ENCODE results near the gene CCSER2. TPM values are rescaled to one million over a fixed set of nuclear protein-coding genes. Genes with fewer than 3 reads are reported as not detected.

CCSER2 gene
- polyA plus RNA-seq, 1 of the 3 experiments (the other 2 are of a cell fraction) = 8.5 TPM

- WGBS (ENCODE audit: low lambda C conversion rate) = 37% methylated on average over 4 of the region's 4 CpGs
- ChIA-PET CTCF (interaction anchor here (0.7 to 1.5 kb wide), 4 partner anchors 10 to 27 kb away, joined by 3 to 5 read pairs (median 4); no protein-coding TSS in a partner anchor), POLR2A (no interaction called here)
Measured at GRCh38 chr10:84563868-84564267, 235.5 kb downstream of the CCSER2 start.

More at GRCh38 chr10:84563868-84564267, 235.5 kb downstream of the CCSER2 start:
- H3K27ac ChIP-seq (ENCODE audit: low read depth in 2 of 2, low read length in 1 of 2) = no peak overlapping the region
- no peak overlapping the region for H2AFZ ChIP-seq (ENCODE audit: low read depth)
- H3K36me3 ChIP-seq (replicated peaks in 1 of 2; ENCODE audit: control insufficient read depth in 1 of 2, insufficient read depth in 2 of 2, low read length in 1 of 2) = no peaks in the 10 kb centered on the region
- no peak for DNase-seq
- no peaks in the 10 kb centered on the region for H3K4me1 ChIP-seq (ENCODE audit: control insufficient read depth in 1 of 2, insufficient read depth in 2 of 2, low read depth in 1 of 2, low read length in 1 of 2)
- no peaks in the 10 kb centered on the region for H3F3A ChIP-seq (replicated peaks; ENCODE audit: insufficient read depth)
- H3K27me3 ChIP-seq (ENCODE audit: insufficient read depth) = no peaks in the 10 kb centered on the region
- no peaks in the 10 kb centered on the region for H3K9me2 ChIP-seq
- H3K9me3 ChIP-seq = no peaks in the 10 kb centered on the region
- no peak overlapping the region for H3K4me3 ChIP-seq (ENCODE audit: low read depth in 2 of 2, low read length in 1 of 2)
- TF ChIP-seq ZBTB33 (IDR thresholded peaks at IDR 0.05; ENCODE audit: borderline replicate concordance, low read depth) = no peak
- TF ChIP-seq ELF1 (IDR thresholded peaks at IDR 0.05) = no peak
- no peak for TF ChIP-seq PBX3 (IDR thresholded peaks at IDR 0.05)
- no peak for TF ChIP-seq EP300 (IDR thresholded peaks at IDR 0.05; ENCODE audit: borderline replicate concordance in 1 of 2, low read depth in 1 of 2, low read length in 1 of 2)
- TF ChIP-seq GABPA (IDR thresholded peaks at IDR 0.05; ENCODE audit: low read depth) = no peak
- no peak for TF ChIP-seq POLR2AphosphoS5 (IDR thresholded peaks at IDR 0.05; ENCODE audit: low read depth, low read length)
- no peak for TF ChIP-seq JUND (IDR thresholded peaks at IDR 0.05)
- TF ChIP-seq CTCF (IDR thresholded peaks at IDR 0.05) = no peak
- TF ChIP-seq RAD21 (IDR thresholded peaks at IDR 0.05; ENCODE audit: low read length) = no peak
- no peak for TF ChIP-seq MEF2A (IDR thresholded peaks at IDR 0.05; ENCODE audit: borderline replicate concordance, low read depth)
- no peak for TF ChIP-seq MAX (IDR thresholded peaks at IDR 0.05; ENCODE audit: low read depth)
- no peak for TF ChIP-seq RXRA (IDR thresholded peaks at IDR 0.05; ENCODE audit: borderline replicate concordance, low read depth)
- no peak for TF ChIP-seq NFIC (IDR thresholded peaks at IDR 0.05; ENCODE audit: borderline replicate concordance)
- no peak for TF ChIP-seq RFX5 (IDR thresholded peaks at IDR 0.05; ENCODE audit: low read length)
- TF ChIP-seq IRF3 (IDR thresholded peaks at IDR 0.05; ENCODE audit: low read depth, low read length) = no peak
- TF ChIP-seq TCF12 (IDR thresholded peaks at IDR 0.05) = no peak
- no peak overlapping the region for H3K4me2 ChIP-seq
- no peaks in the 10 kb centered on the region for H4K20me1 ChIP-seq (ENCODE audit: insufficient read depth)
- H3K9ac ChIP-seq = no peak overlapping the region
- no peaks in the 10 kb centered on the region for H3K79me2 ChIP-seq (ENCODE audit: insufficient read depth)

Measured in SK-N-SH (cell line).